Neuronal stem cell (in vitro differentiated cells): ENCODE measurements around the gene AGAP1.

Experiments used
- DNase-seq: peaks from one replicate; pipeline ENCODE4 v3.0.0-alpha.2; 2013; ENCODE audit warnings: low spot score
- H2AFZ ChIP-seq: one replicate; pipeline ENCODE4 v1.6.1; 2013; ENCODE audit warnings: mild to moderate bottlenecking, low read length, inconsistent platforms
- H2AK5ac ChIP-seq: 2 replicates; pipeline ENCODE4 v1.6.1; 2013; ENCODE audit warnings: low read depth, mild to moderate bottlenecking, inconsistent platforms, low read length, moderate library complexity, mixed read lengths
- H2BK120ac ChIP-seq: 2 replicates; pipeline ENCODE4 v1.6.1; 2013; ENCODE audit warnings: low read depth, mild to moderate bottlenecking, inconsistent platforms, low read length, moderate library complexity, mixed read lengths
- H2BK12ac ChIP-seq: one replicate; pipeline ENCODE4 v1.6.1; 2013; ENCODE audit warnings: low read length, inconsistent platforms
- H2BK15ac ChIP-seq: 2 replicates; pipeline ENCODE4 v1.6.1; 2013; ENCODE audit warnings: mild to moderate bottlenecking, low read length, inconsistent platforms, mixed read lengths
- H2BK5ac ChIP-seq: one replicate; pipeline ENCODE4 v1.6.1; 2013; ENCODE audit warnings: inconsistent platforms, mild to moderate bottlenecking, low read length, moderate library complexity
- H3K14ac ChIP-seq: one replicate; pipeline ENCODE4 v1.6.1; 2013; ENCODE audit warnings: low read length, inconsistent platforms
- H3K18ac ChIP-seq: 2 replicates; pipeline ENCODE4 v1.6.1; 2013; ENCODE audit warnings: low read length, inconsistent platforms
- H3K23ac ChIP-seq: 2 replicates; pipeline ENCODE4 v1.6.1; 2013; ENCODE audit warnings: low read depth, mild to moderate bottlenecking, mixed read lengths, low read length, inconsistent platforms; ENCODE audit not compliant: poor library complexity
- H3K27ac ChIP-seq: replicated peaks from 3 replicates; pipeline ENCODE4 v1.5.1; 2013; ENCODE audit warnings: low read length, inconsistent platforms
- H3K27me3 ChIP-seq, 3 experiments: 2 replicates each; pipeline ENCODE4 v1.6.1; 2013; ENCODE audit warnings: low read length in 3 of 3, mild to moderate bottlenecking in 2 of 3, inconsistent platforms in 1 of 3, low read depth in 1 of 3, mixed read lengths in 1 of 3, moderate library complexity in 1 of 3; ENCODE audit not compliant: control insufficient read depth in 3 of 3, insufficient read depth in 3 of 3
- H3K36me3 ChIP-seq, 2 donors: replicated peaks in 1 of 2; 2 replicates each; pipeline ENCODE4 v1.6.1; 2013; ENCODE audit warnings: low read length in 2 of 2; ENCODE audit not compliant: control insufficient read depth in 2 of 2, insufficient read depth in 2 of 2
- H3K4ac ChIP-seq: 2 replicates; pipeline ENCODE4 v1.6.1; 2013; ENCODE audit warnings: inconsistent platforms, mild to moderate bottlenecking, low read length, moderate library complexity
- H3K4me1 ChIP-seq, 2 donors: 1 replicate in 1 of 2; 2 replicates in 1 of 2; pipeline ENCODE4 v1.6.1; 2013; ENCODE audit warnings: low read length in 2 of 2, low read depth in 1 of 2; ENCODE audit not compliant: control insufficient read depth in 2 of 2, insufficient read depth in 1 of 2
- H3K4me2 ChIP-seq: one replicate; pipeline ENCODE4 v1.6.1; 2013; ENCODE audit warnings: mild to moderate bottlenecking, low read length, inconsistent platforms; ENCODE audit not compliant: insufficient read depth, poor library complexity, severe bottlenecking
- H3K4me3 ChIP-seq, 2 donors: 2 replicates each; pipeline ENCODE4 v1.5.1; 2013; ENCODE audit warnings: low read length in 2 of 2, mild to moderate bottlenecking in 2 of 2, inconsistent platforms in 1 of 2, moderate library complexity in 1 of 2
- H3K79me1 ChIP-seq: one replicate; pipeline ENCODE4 v1.6.1; 2013; ENCODE audit warnings: low read depth, mild to moderate bottlenecking, inconsistent platforms, low read length, moderate library complexity
- H3K9ac ChIP-seq: one replicate; pipeline ENCODE4 v1.6.1; 2013; ENCODE audit warnings: mild to moderate bottlenecking, low read depth, low read length, inconsistent platforms; ENCODE audit not compliant: poor library complexity
- H3K9me3 ChIP-seq, 2 donors: replicated peaks in 1 of 2; 2 replicates each; pipeline versions ENCODE3 to v1.6.1; 2013; ENCODE audit warnings: low read length in 2 of 2, mild to moderate bottlenecking in 2 of 2, inconsistent platforms in 1 of 2, low read depth in 1 of 2, mixed read lengths in 1 of 2, moderate library complexity in 1 of 2; ENCODE audit not compliant: control insufficient read depth in 2 of 2, insufficient read depth in 1 of 2
- H4K8ac ChIP-seq: one replicate; pipeline ENCODE4 v1.6.1; 2013; ENCODE audit warnings: low read depth, mild to moderate bottlenecking, inconsistent platforms, low read length, moderate library complexity
- H4K91ac ChIP-seq: one replicate; pipeline ENCODE4 v1.6.1; 2013; ENCODE audit warnings: low read length, low read depth, mild to moderate bottlenecking, inconsistent platforms; ENCODE audit not compliant: poor library complexity
- WGBS, 2 donors: extraction: QIAGEN DNeasy Blood & Tissue Kit; methylation state at CpG; one replicate each; pipeline ENCODE4 v1.1.7; 2013; ENCODE audit warnings: missing lambda C conversion rate in 2 of 2, mixed read lengths in 1 of 2; ENCODE audit not compliant: insufficient read length in 2 of 2, insufficient replicate concordance in 1 of 2; ENCODE audit errors: extremely low coverage in 2 of 2; 5-methylcytosine and 5-hydroxymethylcytosine counted together

Gene AGAP1

GRCh38 chr2:235851828-235852525 is 358.1 kb downstream of the AGAP1 start:
- no peak overlapping the region for H3K14ac ChIP-seq
- H3K4me3 ChIP-seq = no peak overlapping the region
- no peak overlapping the region for H3K18ac ChIP-seq
- no peak overlapping the region for H3K27ac ChIP-seq
- no peaks in the 10 kb centered on the region for H3K27me3 ChIP-seq
- H3K4me2 ChIP-seq = no peak overlapping the region
- peak overlapping the region; percentile 50 for H2AFZ ChIP-seq
- H2BK120ac ChIP-seq = no peak overlapping the region
- no CpG with 5 or more reads among the region's 26 CpGs for WGBS, 2 donors
- no peak overlapping the region for H4K91ac ChIP-seq
- H3K9ac ChIP-seq = no peak overlapping the region
- no peak overlapping the region for H3K23ac ChIP-seq
- no peak overlapping the region for H2AK5ac ChIP-seq
- no peak overlapping the region for H2BK12ac ChIP-seq
- peaks cover 0 to 1% of the 10 kb centered on the region in 2 donors for H3K9me3 ChIP-seq
- peaks cover 5 to 6% of the 10 kb centered on the region in 2 donors for H3K36me3 ChIP-seq
- H2BK5ac ChIP-seq = no peak overlapping the region
- H3K4me1 ChIP-seq = peaks cover 16 to 34% of the 10 kb centered on the region in 2 donors
- H3K79me1 ChIP-seq = peaks cover 4% of the 10 kb centered on the region
- no peak overlapping the region for H3K4ac ChIP-seq
- peak; percentile 14 for DNase-seq
- no peak overlapping the region for H2BK15ac ChIP-seq
- H4K8ac ChIP-seq = no peak overlapping the region

- Histone ChIP-seq H2AFZ (peak overlapping the region; percentile 50), H3K9me3 (peaks cover 0 to 1% of the 10 kb centered on the region in 2 donors), H3K4ac (no peak overlapping the region), H4K91ac (no peak overlapping the region), H2BK12ac (no peak overlapping the region), H3K18ac (no peak overlapping the region), H3K14ac (no peak overlapping the region), H2BK15ac (no peak overlapping the region), H2BK5ac (no peak overlapping the region), H3K9ac (no peak overlapping the region), H3K4me2 (no peak overlapping the region), H3K79me1 (peaks cover 4% of the 10 kb centered on the region), H3K23ac (no peak overlapping the region), H2BK120ac (no peak overlapping the region), H3K27ac (no peak overlapping the region), H3K4me3 (no peak overlapping the region), H3K36me3 (peaks cover 5 to 6% of the 10 kb centered on the region in 2 donors), H4K8ac (no peak overlapping the region), H3K27me3 (no peaks in the 10 kb centered on the region), H2AK5ac (no peak overlapping the region), H3K4me1 (peaks cover 16 to 37% of the 10 kb centered on the region in 2 donors)
- no CpG with 5 or more reads among the region's 11 CpGs for WGBS, 2 donors
- DNase-seq = peak; percentile 21
These were observed 358.7 kb downstream of the AGAP1 start for GRCh38 chr2:235852526-235852920.

GRCh38 chr2:235854276-235854675 is 360.4 kb downstream of the AGAP1 start:
- Histone ChIP-seq H2AK5ac (no peak overlapping the region), H2BK120ac (no peak overlapping the region), H2BK12ac (no peak overlapping the region), H4K91ac (no peak overlapping the region), H3K9me3 (peaks cover 0 to 1% of the 10 kb centered on the region in 2 donors), H2BK5ac (no peak overlapping the region), H3K27me3 (no peaks in the 10 kb centered on the region), H3K4me2 (no peak overlapping the region), H3K23ac (peak overlapping the region; percentile 2), H3K27ac (no peak overlapping the region), H2BK15ac (no peak overlapping the region), H3K18ac (no peak overlapping the region), H3K4ac (no peak overlapping the region), H2AFZ (no peak overlapping the region), H3K36me3 (peaks cover 5 to 6% of the 10 kb centered on the region in 2 donors), H3K4me3 (no peak overlapping the region), H4K8ac (no peak overlapping the region), H3K79me1 (peaks cover 4% of the 10 kb centered on the region), H3K14ac (peak overlapping the region; percentile 9), H3K9ac (peak overlapping the region; percentile 33), H3K4me1 (peaks cover 16 to 44% of the 10 kb centered on the region in 2 donors)
- WGBS, 2 donors = no CpG with 5 or more reads among the region's 9 CpGs
- DNase-seq = no peak

- Histone ChIP-seq H2BK120ac (no peak overlapping the region), H3K27ac (no peak overlapping the region), H3K23ac (no peak overlapping the region), H2BK5ac (no peak overlapping the region), H4K91ac (no peak overlapping the region), H3K4me3 (no peak overlapping the region), H3K4me1 (peaks cover 19 to 49% of the 10 kb centered on the region in 2 donors), H3K9me3 (peaks cover 0 to 1% of the 10 kb centered on the region in 2 donors), H3K36me3 (peaks cover 5 to 6% of the 10 kb centered on the region in 2 donors), H2BK12ac (no peak overlapping the region), H4K8ac (no peak overlapping the region), H3K14ac (no peak overlapping the region), H2AK5ac (no peak overlapping the region), H3K4ac (no peak overlapping the region), H3K79me1 (peaks cover 4% of the 10 kb centered on the region), H2AFZ (no peak overlapping the region), H2BK15ac (no peak overlapping the region), H3K18ac (no peak overlapping the region), H3K4me2 (no peak overlapping the region), H3K9ac (no peak overlapping the region), H3K27me3 (no peaks in the 10 kb centered on the region)
- WGBS, 2 donors = no CpG with 5 or more reads among the region's 7 CpGs
- no peak for DNase-seq
These were observed 361.2 kb downstream of the AGAP1 start for GRCh38 chr2:235855011-235855410.
